Left ventricle myocardium superior (tissue), 1 donor: ENCODE results near the gene OR7C1. TPM values are rescaled to one million over a fixed set of nuclear protein-coding genes. Genes with fewer than 3 reads are reported as not detected.
"Not testable (repeated sequence)": the region's sequence is repeated elsewhere in the genome, so short reads cannot be mapped to it uniquely, and the experiment has no call there.

Experiments used
- ATAC-seq: fragments of 200-7000 bp; cut with Tn5 transposase; one replicate; pipeline ENCODE4 v1.9.1; 2020; ENCODE audit warnings: mild to moderate bottlenecking, moderate library complexity
- DNase-seq: peaks from one replicate; pipeline ENCODE4 v3.0.0-alpha.2; 2020
- intact Hi-C: fragments of 100-400 bp; cut with micrococcal nuclease; formaldehyde crosslinking; loops from one replicate; pipeline ENCODE4 v1.11.0; 2022
- total RNA-seq: library from RNA; stranded (reverse); fragmentation: NEBNext Ultra II Directional; extraction: Animal tissue kit (Norgen Biotek cat#: 25700); gene quantifications from one replicate; pipeline ENCODE4 v1.2.1, GENCODE V29; 2021
- donor health status: DM: no; HTN: yes; CAD: no; lungs with severe emphysema.

OR7C1 gene
- total RNA-seq, 1 donor from 2014 or later, result not detected

DNA sequence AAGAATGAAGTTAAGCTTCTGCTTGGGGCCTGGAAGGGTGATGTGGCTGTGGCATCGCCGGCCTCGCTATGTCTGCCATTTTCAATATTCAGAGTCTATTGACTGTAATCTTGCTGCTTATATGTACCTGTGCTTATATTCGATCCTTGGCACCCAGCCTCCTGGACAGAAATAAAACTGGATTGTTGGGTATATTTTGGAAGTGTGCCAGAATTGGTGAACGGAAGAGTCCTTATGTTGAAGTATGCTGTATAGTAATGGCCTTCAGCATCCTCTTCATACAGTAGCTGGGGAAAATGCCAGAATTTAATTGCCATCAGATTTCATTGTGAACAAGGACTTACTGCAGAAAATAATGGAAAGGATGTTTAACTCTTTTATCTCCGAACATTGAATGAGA, 42.7 kb downstream of the OR7C1 start:
- intact Hi-C loops, ATAC-seq, DNase-seq: not testable (repeated sequence)

DNA sequence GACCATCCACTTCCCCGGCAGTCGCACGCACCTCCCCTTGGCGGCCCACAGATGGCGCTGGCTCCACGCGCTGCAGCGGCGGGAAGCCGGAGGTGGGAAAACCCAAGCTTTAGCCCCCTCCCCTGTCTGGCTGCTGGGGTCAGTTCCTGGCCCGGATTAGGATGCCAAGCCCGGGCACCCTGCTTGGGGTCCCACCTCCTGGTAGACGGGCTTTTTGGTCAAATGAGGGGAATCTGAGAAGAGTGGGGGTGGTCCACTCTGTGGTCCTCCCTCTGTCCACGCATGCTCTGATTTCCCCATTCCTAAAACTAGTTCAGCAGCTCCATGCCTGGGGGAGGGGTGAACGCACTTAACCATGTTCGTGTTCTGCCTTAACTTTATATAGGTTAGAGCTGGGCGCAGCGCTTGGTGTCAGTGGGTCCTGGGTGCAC, 48.5 kb downstream of the OR7C1 start:
- ATAC-seq, result no peak
- intact Hi-C loops, result no loop called here
- DNase-seq, result peak; percentile 38

- intact Hi-C loops, result not testable (repeated sequence)
- ATAC-seq (peak; percentile 85), DNase-seq (peak; percentile 40)
Measured at GRCh38 chr19:14785102-14785793, 49.7 kb downstream of the OR7C1 start.

DNA sequence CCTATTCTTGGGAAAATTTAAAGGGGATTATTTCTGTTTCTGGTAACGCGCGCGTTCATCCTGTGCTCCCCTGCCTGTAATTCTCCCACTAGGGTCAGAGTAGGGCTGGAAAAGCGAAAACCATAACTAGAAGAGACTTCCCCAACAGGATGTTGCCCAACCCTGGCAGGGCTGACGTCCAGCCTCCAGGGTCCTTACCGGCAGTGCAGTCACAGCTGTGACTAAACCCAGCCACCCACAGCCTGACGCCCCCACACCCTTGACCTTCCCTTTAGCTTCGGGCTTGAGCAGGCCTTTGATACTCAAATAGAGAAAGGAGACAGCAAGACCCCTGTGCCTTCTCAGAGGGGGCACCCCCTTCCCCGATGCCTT, 50.3 kb downstream of the OR7C1 start:
- intact Hi-C loops, result not testable (repeated sequence)
- peak; percentile 65 for DNase-seq

GRCh38 chr19:14783410-14783998, 51.5 kb downstream of the OR7C1 start:
- ATAC-seq, result peak; percentile 40
- intact Hi-C loops, DNase-seq: not testable (repeated sequence)

More for the DNA sequence above, 50.3 kb downstream of the OR7C1 start:
- peak; percentile 83 for ATAC-seq

- no peak for DNase-seq
- ATAC-seq, result no peak
- intact Hi-C loops, result no loop called here
Measured at GRCh38 chr19:14782626-14783409, 52.2 kb downstream of the OR7C1 start.

DNA sequence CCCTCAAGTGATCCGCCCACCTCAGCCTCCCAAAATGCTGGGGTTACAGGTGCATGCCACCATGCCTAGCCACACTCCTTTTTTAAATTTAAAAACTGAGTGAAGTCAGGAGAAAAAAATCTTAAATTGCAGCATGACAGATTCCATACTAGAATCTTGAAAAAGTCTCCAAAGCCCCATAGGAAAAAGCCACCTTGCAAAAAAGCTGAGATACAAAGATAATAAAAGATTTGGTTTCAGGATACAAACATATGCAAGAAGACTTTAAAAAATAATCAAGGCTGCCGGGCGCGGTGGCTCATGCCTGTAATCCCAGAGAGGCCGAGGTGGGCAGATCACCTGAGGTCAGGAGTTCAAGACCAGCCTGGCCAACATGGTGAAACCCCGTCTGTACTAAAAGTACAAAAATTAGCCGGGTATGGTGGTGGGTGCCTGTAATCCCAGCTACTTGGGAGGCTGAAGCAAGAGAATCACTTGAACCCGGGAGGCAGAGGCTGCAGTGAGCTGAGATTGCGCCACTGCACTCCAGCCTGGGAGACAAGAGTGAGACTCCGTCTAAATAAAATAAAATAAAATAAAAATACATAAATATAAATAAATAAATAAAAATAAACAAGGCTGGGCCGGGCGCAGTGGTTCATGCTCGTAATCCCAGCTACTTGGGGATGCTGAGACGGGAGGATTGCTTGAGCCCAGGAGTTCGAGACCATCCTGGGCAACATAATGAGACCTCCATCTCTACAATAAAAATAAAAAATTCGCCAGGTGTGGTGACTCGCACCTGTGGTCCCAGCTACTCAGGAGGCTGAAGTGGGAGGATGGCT, 53.1 kb downstream of the OR7C1 start:
- intact Hi-C loops, DNase-seq: not testable (repeated sequence)

GRCh38 chr19:14780622-14781225, 54.3 kb downstream of the OR7C1 start:
- ATAC-seq, DNase-seq, intact Hi-C loops: not testable (repeated sequence)

More for the DNA sequence above, 53.1 kb downstream of the OR7C1 start:
- not testable (repeated sequence) for ATAC-seq

- DNase-seq, result no peak
Measured at GRCh38 chr19:14779151-14779550, 55.8 kb downstream of the OR7C1 start.

GRCh38 chr19:14778110-14778845, 56.7 kb downstream of the OR7C1 start, which contains the start of gene ADGRE2:
TSS of gene ADGRE2 (minus strand) at chr19:14778560. CDS start at chr19:14776756, 1,804 bp downstream.
- DNase-seq, ATAC-seq, intact Hi-C loops: not testable (repeated sequence)

More at GRCh38 chr19:14779151-14779550, 55.8 kb downstream of the OR7C1 start:
- no peak for ATAC-seq
- intact Hi-C loops, result no loop called here

DNA sequence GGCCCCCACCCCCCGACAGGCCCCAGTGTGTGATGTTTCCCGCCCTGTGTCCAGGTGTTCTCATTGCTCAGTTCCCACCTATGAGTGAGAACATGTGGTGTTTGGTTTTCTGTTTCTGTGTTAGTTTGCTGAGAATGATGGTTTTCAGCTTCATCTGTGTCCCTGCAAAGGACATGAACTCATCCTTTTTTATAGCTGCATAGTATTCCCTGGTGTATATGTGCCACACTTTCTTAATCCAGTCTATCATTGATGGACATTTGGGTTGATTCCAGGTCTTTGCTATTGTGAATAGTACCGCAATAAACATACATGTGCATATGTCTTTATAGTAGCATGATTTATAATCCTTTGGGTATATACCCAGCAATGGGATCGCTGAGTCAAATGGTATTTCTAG, 57.3 kb downstream of the OR7C1 start:
- DNase-seq, intact Hi-C loops, ATAC-seq: not testable (repeated sequence)

DNA sequence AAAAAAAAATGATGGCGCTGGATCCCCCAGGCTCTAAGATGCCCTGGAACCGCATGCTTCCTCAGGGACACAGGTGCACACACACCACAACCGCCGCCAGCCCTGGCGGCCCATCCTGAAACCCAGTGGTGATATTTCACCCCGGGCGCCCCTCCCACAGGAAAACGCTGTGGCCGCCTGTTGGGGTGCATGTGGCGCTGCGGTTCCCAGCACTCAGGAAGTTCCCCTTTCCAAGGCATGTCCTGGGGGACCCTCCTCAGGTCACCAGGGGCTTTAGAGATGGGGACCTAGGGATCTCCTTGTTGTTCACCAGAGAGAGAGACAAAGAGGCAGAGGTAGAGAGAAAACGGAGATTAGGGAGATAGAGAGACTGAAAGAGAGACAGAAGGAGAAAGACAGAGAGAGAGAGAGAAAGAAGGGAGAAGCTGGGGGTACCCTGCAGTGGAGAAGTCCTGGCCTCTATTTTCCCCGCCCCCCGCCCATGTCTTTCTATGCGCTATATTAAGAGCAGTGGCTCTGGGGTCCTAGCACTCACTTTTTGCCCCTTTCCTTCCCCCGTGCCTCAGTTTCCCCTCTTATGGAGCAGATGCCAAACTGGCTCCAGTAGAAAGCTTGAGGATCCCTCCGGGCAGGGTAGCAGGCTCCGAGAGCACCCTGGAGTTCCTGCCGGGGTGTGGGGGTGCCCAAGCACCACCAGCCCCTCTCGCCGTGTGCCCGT, 59.0 kb downstream of the OR7C1 start:
- ATAC-seq, result peak; percentile 34
- DNase-seq, result peak; percentile 53
- intact Hi-C loops, result no loop called here

GRCh38 chr19:14775326-14775725, 59.7 kb downstream of the OR7C1 start:
- intact Hi-C loops, ATAC-seq, DNase-seq: not testable (repeated sequence)

GRCh38 chr19:14774373-14774772, 60.6 kb downstream of the OR7C1 start:
- intact Hi-C loops, result no loop called here
- ATAC-seq (no peak), DNase-seq (no peak)

- intact Hi-C loops, DNase-seq, ATAC-seq: not testable (repeated sequence)
Measured at GRCh38 chr19:14773722-14774121, 61.3 kb downstream of the OR7C1 start.

DNA sequence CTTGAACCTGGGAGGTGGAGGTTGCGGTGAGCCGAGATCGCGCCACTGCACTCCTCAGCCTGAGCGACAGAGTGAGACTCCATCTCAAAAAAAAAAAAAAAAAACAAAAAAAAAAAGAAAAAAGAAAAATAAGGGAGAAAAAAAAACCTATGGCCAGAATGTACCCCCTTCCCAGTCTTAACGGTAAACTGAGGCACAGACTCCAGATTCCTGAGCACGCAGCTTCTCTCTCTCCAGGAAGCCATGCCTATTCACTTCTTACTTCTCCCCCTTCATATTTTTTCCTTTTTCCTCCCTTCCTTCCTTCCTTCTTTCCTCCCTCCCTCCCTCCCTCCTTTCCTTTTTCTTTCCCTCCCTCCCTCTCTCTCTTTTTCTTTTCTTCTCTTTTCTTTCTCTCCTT, 62.0 kb downstream of the OR7C1 start:
- intact Hi-C loops, result no loop called here
- DNase-seq (no peak), ATAC-seq (no peak)

- no peak for DNase-seq
- intact Hi-C loops, result no loop called here
- ATAC-seq, result no peak
Measured at GRCh38 chr19:14772467-14772866, 62.5 kb downstream of the OR7C1 start.
